ENCODE results near the gene PPM1H. TPM values are rescaled to one million over a fixed set of nuclear protein-coding genes. Genes with fewer than 3 reads are reported as not detected.

Gene PPM1H
- total RNA-seq, 4 donors from 2014 or later: 0.46 to 3.4 (median 1.3) TPM

- DNase-seq (no peak), ATAC-seq (no peak)
- H3K9me3 ChIP-seq: no peaks in the 10 kb centered on the region
- H3K36me3 ChIP-seq: no peaks in the 10 kb centered on the region
- no peak for TF ChIP-seq POLR2A (IDR thresholded peaks at IDR 0.05)
- TF ChIP-seq CTCF (IDR thresholded peaks at IDR 0.05 in 4 of 5, conservative IDR thresholded peaks at IDR 0.05 in 1 of 5): no peak
- peaks cover 0 to 14% of the 10 kb centered on the region in 2 donors for H3K4me1 ChIP-seq
- no peaks in the 10 kb centered on the region for H3K27me3 ChIP-seq
- no peak overlapping the region for H3K4me3 ChIP-seq
- in situ Hi-C loops (cut with MboI; ENCODE audit: low sequenced_read_pairs in 4 of 4) (no loop called here), intact Hi-C loops (cut with DNase I; ENCODE audit: low total_unique reads) (no loop called here)
- H3K27ac ChIP-seq: no peak overlapping the region
Measured at GRCh38 chr12:62700091-62700880, 234.7 kb downstream of the PPM1H start.

GRCh38 chr12:62698701-62699101 lies 236.2 kb downstream of the PPM1H start:
- ATAC-seq (no peak), DNase-seq (no peak)
- Histone ChIP-seq H3K4me3 (no peak overlapping the region), H3K27ac (no peak overlapping the region), H3K27me3 (no peaks in the 10 kb centered on the region), H3K36me3 (no peaks in the 10 kb centered on the region), H3K9me3 (no peaks in the 10 kb centered on the region), H3K4me1 (peaks cover 0 to 13% of the 10 kb centered on the region in 2 donors)
- intact Hi-C loops (cut with DNase I; ENCODE audit: low total_unique reads): no loop called here
- in situ Hi-C loops (cut with MboI; ENCODE audit: low sequenced_read_pairs in 4 of 4): no loop called here
- no peak for TF ChIP-seq CTCF (IDR thresholded peaks at IDR 0.05 in 4 of 5, conservative IDR thresholded peaks at IDR 0.05 in 1 of 5)
- no peak for TF ChIP-seq POLR2A (IDR thresholded peaks at IDR 0.05)

- ATAC-seq: no peak
- intact Hi-C loops (cut with DNase I; ENCODE audit: low total_unique reads): no loop called here
Measured at GRCh38 chr12:62697893-62698292, 237.1 kb downstream of the PPM1H start.

GRCh38 chr12:62695696-62696095 lies 239.3 kb downstream of the PPM1H start:
- Histone ChIP-seq H3K36me3 (no peaks in the 10 kb centered on the region), H3K27ac (no peak overlapping the region), H3K4me3 (no peak overlapping the region), H3K27me3 (no peaks in the 10 kb centered on the region), H3K4me1 (no peaks in the 10 kb centered on the region), H3K9me3 (no peaks in the 10 kb centered on the region)
- ATAC-seq (no peak), DNase-seq (no peak)
- TF ChIP-seq POLR2A (IDR thresholded peaks at IDR 0.05) (no peak), CTCF (IDR thresholded peaks at IDR 0.05 in 4 of 5, conservative IDR thresholded peaks at IDR 0.05 in 1 of 5) (no peak)
- in situ Hi-C loops (cut with MboI; ENCODE audit: low sequenced_read_pairs in 4 of 4) (no loop called here), intact Hi-C loops (cut with DNase I; ENCODE audit: low total_unique reads) (no loop called here)

More at GRCh38 chr12:62697893-62698292, 237.1 kb downstream of the PPM1H start:
- Histone ChIP-seq H3K4me3 (no peak overlapping the region), H3K27ac (no peak overlapping the region), H3K9me3 (no peaks in the 10 kb centered on the region), H3K36me3 (no peaks in the 10 kb centered on the region), H3K4me1 (peaks cover 0 to 5% of the 10 kb centered on the region in 2 donors), H3K27me3 (no peaks in the 10 kb centered on the region)
- no peak for DNase-seq
- TF ChIP-seq CTCF (IDR thresholded peaks at IDR 0.05 in 4 of 5, conservative IDR thresholded peaks at IDR 0.05 in 1 of 5) (no peak), POLR2A (IDR thresholded peaks at IDR 0.05) (no peak)
- in situ Hi-C loops (cut with MboI; ENCODE audit: low sequenced_read_pairs in 4 of 4): no loop called here

All from gastrocnemius medialis (tissue), 4 donors.